Gastrocnemius medialis (tissue), 4 donors: ENCODE measurements around the gene NAV2. TPM values are rescaled to one million over a fixed set of nuclear protein-coding genes. Genes with fewer than 3 reads are reported as not detected.

Experiments
- ATAC-seq, 2 donors: fragments of 150-250 bp; one replicate each; pipeline ENCODE4 v1.9.1; 2016
- DNase-seq, 2 donors: peaks; one replicate each; pipeline ENCODE4 v3.0.0-alpha.2; 2019
- H3K27ac ChIP-seq, 4 donors: fragments of 200-600 bp; sonication (generic); 1 replicate in 1 of 4; 2 replicates in 3 of 4; pipeline ENCODE4 v1.5.1; 2016 to 2018; ENCODE audit warnings: mild to moderate bottlenecking in 2 of 4, moderate library complexity in 1 of 4
- H3K27me3 ChIP-seq, 3 donors: fragments of 200-600 bp; sonication (generic) in 2 of 3; 1 replicate in 1 of 3; 2 replicates in 2 of 3; pipeline versions ENCODE4 v1.5.1 to v1.6.0; 2016 to 2019; ENCODE audit warnings: mild to moderate bottlenecking in 1 of 3, moderate library complexity in 1 of 3
- H3K36me3 ChIP-seq, 2 donors: fragments of 200-600 bp; sonication (generic) in 1 of 2; one replicate each; pipeline ENCODE4 v1.5.1; 2017 to 2018
- H3K4me1 ChIP-seq, 2 donors: fragments of 200-600 bp; sonication (generic) in 1 of 2; one replicate each; pipeline ENCODE4 v1.5.1; 2016 to 2017; ENCODE audit warnings: mild to moderate bottlenecking in 2 of 2
- H3K4me3 ChIP-seq, 4 donors: fragments of 200-600 bp; sonication (generic) in 3 of 4; 1 replicate in 1 of 4; 2 replicates in 3 of 4; pipeline ENCODE4 v1.5.1; 2016 to 2019; ENCODE audit warnings: mild to moderate bottlenecking in 2 of 4
- H3K9me3 ChIP-seq, 3 donors: fragments of 200-600 bp; sonication (generic) in 2 of 3; 1 replicate in 1 of 3; 2 replicates in 2 of 3; pipeline ENCODE4 v1.5.1; 2016 to 2019
- POLR2A ChIP-seq, 2 donors: fragments of 450-650 bp; IDR thresholded peaks; one replicate each; pipeline ENCODE4 v1.6.1; 2017; ENCODE audit warnings: antibody characterized with exemption in 2 of 2, mild to moderate bottlenecking in 2 of 2, moderate library complexity in 2 of 2
- in situ Hi-C, 4 donors: fragments of 200-750 bp; cut with MboI; loops; one replicate each; pipeline versions ENCODE4 v1.15.0 to v1.8.0; 2017; ENCODE audit warnings: low sequenced_read_pairs in 4 of 4
- intact Hi-C: fragments of 100-400 bp; cut with DNase I; formaldehyde crosslinking; loops from one replicate; pipeline ENCODE4 v1.15.1; 2023; ENCODE audit warnings: low total_unique reads
- total RNA-seq, 4 donors: library from RNA; depleted of rRNA; stranded (reverse); fragments of >200 nt; gene quantifications; one replicate each; pipeline versions ENCODE4 v1.1.0 to v1.2.3, GENCODE V29; 2016
- TF ChIP-seq, protein P1 (sequence below), 5 experiments: fragments of 450-650 bp in 3 of 5; fragments of 200-600 bp in 2 of 5; sonication (generic) in 2 of 5; IDR thresholded peaks in 4 of 5; conservative IDR thresholded peaks in 1 of 5; 1 replicate in 4 of 5; 2 replicates in 1 of 5; pipeline ENCODE4 v1.5.1; 2016 to 2019; ENCODE audit warnings: antibody characterized with exemption in 5 of 5, mild to moderate bottlenecking in 3 of 5, moderate library complexity in 3 of 5

The NAV2 gene
- total RNA-seq, 4 donors from 2014 or later, result 3.2 to 7.7 (median 5.5) TPM

DNA sequence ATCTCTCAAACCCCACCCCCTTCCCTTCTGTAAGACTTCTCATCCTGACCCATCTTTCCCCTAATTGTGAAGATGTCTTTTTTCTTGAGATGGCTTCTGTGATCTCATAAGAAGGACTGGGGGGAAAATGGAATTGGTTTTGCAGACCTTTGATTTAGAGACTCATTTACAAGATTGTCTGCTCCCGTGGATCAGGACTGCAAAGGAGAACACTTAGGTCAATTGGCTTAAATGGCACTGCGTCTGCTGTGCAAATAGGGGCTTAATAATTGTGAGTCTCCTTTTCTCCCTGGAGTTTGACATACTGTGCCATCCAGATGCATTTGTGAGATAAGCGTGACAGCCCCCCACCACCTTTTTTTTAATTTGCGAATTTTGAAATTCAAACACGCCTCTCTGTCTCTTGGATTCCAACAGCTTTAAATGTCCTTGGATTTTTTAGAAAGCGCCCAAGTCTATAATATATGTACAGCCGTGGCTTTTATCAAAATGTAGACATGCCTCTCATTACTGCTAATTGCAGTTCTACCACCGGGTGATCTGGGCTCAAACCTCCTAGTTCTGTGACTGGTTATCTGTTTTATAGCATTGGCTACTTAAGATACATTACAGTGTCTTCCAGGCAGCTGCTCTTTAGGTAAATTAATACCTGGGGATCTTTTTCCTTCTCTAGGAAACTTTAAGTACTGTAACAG, 297.7 kb downstream of the NAV2 start:
- no peaks in the 10 kb centered on the region for H3K27me3 ChIP-seq
- no peak for ATAC-seq
- intact Hi-C loops, result loop anchor here (5.0 kb wide), 1 partner anchor 47 kb away; no protein-coding TSS in a partner anchor
- H3K4me1 ChIP-seq, result peaks cover 10 to 26% of the 10 kb centered on the region in 2 donors
- in situ Hi-C loops, result no loop called here
- TF ChIP-seq POLR2A (IDR thresholded peaks at IDR 0.05), result no peak
- TF ChIP-seq, protein P1, sequence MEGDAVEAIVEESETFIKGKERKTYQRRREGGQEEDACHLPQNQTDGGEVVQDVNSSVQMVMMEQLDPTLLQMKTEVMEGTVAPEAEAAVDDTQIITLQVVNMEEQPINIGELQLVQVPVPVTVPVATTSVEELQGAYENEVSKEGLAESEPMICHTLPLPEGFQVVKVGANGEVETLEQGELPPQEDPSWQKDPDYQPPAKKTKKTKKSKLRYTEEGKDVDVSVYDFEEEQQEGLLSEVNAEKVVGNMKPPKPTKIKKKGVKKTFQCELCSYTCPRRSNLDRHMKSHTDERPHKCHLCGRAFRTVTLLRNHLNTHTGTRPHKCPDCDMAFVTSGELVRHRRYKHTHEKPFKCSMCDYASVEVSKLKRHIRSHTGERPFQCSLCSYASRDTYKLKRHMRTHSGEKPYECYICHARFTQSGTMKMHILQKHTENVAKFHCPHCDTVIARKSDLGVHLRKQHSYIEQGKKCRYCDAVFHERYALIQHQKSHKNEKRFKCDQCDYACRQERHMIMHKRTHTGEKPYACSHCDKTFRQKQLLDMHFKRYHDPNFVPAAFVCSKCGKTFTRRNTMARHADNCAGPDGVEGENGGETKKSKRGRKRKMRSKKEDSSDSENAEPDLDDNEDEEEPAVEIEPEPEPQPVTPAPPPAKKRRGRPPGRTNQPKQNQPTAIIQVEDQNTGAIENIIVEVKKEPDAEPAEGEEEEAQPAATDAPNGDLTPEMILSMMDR (IDR thresholded peaks at IDR 0.05 in 4 of 5, conservative IDR thresholded peaks at IDR 0.05 in 1 of 5), result no peak
- no peaks in the 10 kb centered on the region for H3K36me3 ChIP-seq
- no peak overlapping the region for H3K27ac ChIP-seq
- no peaks in the 10 kb centered on the region for H3K9me3 ChIP-seq
- no peak for DNase-seq
- H3K4me3 ChIP-seq, result no peak overlapping the region

DNA sequence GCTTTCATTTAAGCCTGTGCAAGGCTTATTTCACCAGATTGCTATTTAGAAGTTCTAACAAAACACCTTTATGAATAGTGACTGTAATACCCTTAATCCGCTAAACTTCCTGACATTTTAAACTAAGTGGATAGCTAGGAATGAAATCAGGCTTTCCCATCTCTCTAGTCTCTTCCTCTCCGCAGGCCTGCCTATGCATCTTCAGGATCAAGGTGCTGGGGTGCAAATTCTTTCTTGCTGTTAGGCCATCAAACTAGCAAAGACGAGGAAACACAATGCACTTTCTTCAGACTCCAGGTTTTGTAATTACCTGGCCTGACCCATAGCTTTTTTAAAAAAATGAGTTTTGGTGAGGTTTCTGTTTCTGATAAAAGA, 298.2 kb downstream of the NAV2 start:
- peaks cover 10 to 21% of the 10 kb centered on the region in 2 donors for H3K4me1 ChIP-seq
- DNase-seq, result no peak
- no peak for ATAC-seq
- in situ Hi-C loops (no loop called here), intact Hi-C loops (loop anchor here (5.0 kb wide), 1 partner anchor 46 kb away; no protein-coding TSS in a partner anchor)
- H3K9me3 ChIP-seq, result no peaks in the 10 kb centered on the region
- H3K27me3 ChIP-seq, result no peaks in the 10 kb centered on the region
- H3K4me3 ChIP-seq, result no peak overlapping the region
- no peaks in the 10 kb centered on the region for H3K36me3 ChIP-seq
- no peak overlapping the region for H3K27ac ChIP-seq
- no peak for TF ChIP-seq POLR2A (IDR thresholded peaks at IDR 0.05)
- TF ChIP-seq, protein P1 (IDR thresholded peaks at IDR 0.05 in 4 of 5, conservative IDR thresholded peaks at IDR 0.05 in 1 of 5), result no peak

DNA sequence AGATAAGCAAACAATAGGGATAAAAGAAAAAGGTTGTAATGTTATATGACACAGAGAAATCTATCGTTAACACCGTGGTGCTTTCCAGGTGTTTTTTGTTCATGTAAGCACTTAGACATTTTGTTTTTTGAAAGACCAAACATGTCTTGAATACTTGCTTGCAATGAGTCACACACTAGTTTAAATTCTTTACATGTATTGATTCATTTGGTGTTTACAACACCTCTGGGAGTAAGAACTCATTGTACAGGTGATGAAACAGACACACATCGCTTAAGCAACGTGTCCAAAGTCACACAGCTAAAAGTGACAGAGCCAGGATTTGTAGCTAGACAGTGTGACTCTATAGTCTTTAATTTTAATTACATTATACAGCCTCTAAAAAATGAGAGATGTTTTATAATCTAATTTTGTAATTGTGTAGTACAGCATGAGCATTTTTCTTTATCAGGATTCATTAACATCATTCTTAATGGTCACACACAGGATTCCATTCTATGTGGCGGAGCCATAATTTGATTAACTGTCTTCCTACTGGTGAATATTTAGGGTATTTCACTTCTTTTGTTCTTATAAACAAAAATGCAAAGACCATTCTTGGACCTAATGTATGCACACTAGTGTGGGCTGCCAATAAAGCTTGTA, 298.8 kb downstream of the NAV2 start:
- Histone ChIP-seq H3K27me3 (no peaks in the 10 kb centered on the region), H3K27ac (no peak overlapping the region), H3K4me1 (peaks cover 10 to 20% of the 10 kb centered on the region in 2 donors), H3K36me3 (no peaks in the 10 kb centered on the region), H3K4me3 (no peak overlapping the region), H3K9me3 (no peaks in the 10 kb centered on the region)
- ATAC-seq (no peak), DNase-seq (no peak)
- intact Hi-C loops, result loop anchor here (5.0 kb wide), 1 partner anchor 46 kb away; no protein-coding TSS in a partner anchor
- TF ChIP-seq, protein P1 (IDR thresholded peaks at IDR 0.05 in 4 of 5, conservative IDR thresholded peaks at IDR 0.05 in 1 of 5), result no peak
- no peak for TF ChIP-seq POLR2A (IDR thresholded peaks at IDR 0.05)
- in situ Hi-C loops, result no loop called here

DNA sequence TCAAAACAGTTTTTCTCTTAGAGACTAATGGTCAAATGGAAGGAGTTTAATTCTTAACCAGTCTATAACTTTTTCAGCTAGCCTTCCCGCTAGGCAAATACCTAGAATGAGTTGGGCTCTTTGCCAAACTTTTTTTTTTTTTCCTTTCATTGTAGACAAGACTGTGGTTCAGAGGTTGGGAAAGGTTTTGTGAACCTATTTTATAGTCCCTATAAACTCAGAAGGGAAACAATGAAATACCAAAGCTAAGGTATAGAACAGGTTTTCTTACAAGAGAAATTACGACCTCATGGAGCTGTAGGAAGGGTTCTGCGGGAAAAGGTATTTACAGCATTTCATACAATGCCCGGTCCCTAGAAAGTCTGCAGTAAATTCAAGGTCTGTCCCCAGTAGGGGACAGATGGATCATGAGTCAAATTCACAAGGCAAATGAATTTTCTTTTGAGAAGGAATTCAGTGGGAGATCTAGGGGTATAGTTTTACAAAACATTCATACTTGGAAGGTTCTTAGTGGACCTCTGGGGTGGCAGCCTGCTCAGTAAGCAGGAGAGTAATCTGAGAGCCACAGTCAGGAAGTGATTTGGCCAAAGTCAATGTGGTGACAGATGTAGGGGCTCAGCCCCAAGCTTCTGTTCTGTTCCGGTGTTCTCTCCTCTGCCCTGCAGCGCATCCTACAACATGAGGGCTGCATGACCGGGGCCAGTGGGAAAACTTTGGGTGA, 300.9 kb downstream of the NAV2 start:
- intact Hi-C loops (loop anchor here (5.0 kb wide), 1 partner anchor 44 kb away; no protein-coding TSS in a partner anchor), in situ Hi-C loops (no loop called here)
- TF ChIP-seq POLR2A (IDR thresholded peaks at IDR 0.05), result peak in 1 of 2 donors; percentile 28
- TF ChIP-seq, protein P1 (IDR thresholded peaks at IDR 0.05 in 4 of 5, conservative IDR thresholded peaks at IDR 0.05 in 1 of 5), result no peak
- peak overlapping the region in 3 of 4 donors; percentile 8 to 14 (median 14) for H3K4me3 ChIP-seq
- H3K4me1 ChIP-seq, result peaks cover 10 to 12% of the 10 kb centered on the region in 2 donors
- H3K36me3 ChIP-seq, result no peaks in the 10 kb centered on the region
- H3K27ac ChIP-seq, result peak overlapping the region; percentile 35 to 68 (median 59)
- ATAC-seq (peak; percentile 94 to 98), DNase-seq (peak; percentile 55)
- no peaks in the 10 kb centered on the region for H3K27me3 ChIP-seq
- H3K9me3 ChIP-seq, result no peaks in the 10 kb centered on the region
